Hippocampal formation (tissue), 2 donors: Measurements from ENCODE around the gene ATR.
"Not testable (repeated sequence)": the region's sequence is repeated elsewhere in the genome, so short reads cannot be mapped to it uniquely, and the experiment has no call there.

Experiments
- DNase-seq, 2 donors: peaks; one replicate each; lab custom pipeline; 2025; lab: John Stamatoyannopoulos, UW

ATR gene

DNA sequence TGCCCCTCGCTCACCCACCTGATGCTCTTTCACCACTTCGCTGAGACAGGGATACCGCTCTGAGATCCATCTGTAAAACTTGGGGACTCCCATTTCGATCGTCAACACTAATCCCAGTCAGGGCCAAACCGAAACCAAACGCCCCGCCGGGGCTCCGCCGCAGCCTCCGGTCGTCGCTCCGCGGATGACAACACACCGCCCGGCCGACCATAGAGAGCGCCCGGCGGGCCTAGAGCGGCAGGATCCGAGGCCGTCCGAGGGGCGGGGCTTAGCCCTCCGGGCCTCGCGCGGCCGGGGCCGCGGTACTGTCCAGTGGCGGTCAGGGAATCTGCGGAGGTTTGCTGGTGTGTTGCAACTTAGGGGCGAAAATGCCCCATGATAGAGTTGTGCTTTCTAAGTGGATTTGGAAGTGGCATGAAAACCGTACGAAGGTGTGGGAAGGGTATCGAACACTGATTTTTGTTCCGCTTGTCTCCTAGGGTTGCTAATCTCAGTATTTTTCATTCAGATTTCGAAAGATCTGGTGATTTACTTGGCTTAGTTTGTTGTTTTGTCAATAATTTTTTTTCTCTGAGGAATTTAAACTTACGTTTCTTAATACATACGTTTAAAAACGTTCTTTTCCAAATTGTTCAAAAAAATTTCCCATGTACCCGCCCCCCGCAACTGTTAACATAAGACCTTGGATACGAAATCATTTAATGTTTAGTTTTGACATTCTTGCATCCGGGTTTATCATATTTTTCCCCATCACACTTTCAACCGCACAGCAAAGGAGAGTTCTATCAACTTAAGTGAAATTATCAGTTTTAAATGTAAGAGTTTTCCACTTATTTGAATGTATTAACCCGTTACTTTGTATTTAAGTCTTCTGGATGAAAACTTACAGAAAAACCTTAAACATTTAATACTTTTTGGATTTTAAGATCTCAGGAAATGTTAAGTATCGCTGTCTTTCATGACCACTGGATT lies 130.4 kb downstream of the ATR start, which contains the start of gene XRN1:
TSS of gene XRN1 (minus strand) at position 186 of the 972 bp plus-strand sequence. CDS start at position 93, 93 bp downstream.
- peak; percentile 85 to 86 for DNase-seq

DNA sequence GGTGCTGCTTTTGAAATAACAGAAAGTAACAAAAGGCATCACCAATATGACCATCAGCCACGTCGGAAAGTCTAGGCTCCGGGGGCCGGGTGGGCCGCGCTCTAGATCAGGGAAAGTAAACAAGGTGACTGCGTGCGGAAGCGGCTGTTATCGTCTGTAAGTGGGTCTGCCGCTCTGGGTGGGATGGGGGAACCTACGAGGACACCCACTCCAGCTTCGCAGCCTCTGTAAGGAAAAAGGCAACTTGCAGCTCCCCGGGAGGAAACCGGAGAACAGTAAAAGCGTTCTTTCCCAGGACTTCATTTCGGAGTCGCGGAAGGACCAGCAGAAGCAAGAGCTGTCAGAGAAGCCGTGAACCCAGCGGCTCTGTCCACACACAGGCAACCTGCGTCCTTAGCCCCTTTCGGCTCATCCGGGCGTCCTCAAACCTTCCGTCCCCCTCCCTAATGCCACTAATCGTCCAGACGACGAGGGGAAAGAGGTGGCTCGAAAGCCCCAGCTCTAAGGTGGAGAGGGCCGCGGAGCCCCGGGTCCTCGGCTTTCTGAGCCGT lies 131.2 kb downstream of the ATR start:
- peak; percentile 41 to 49 for DNase-seq

DNA sequence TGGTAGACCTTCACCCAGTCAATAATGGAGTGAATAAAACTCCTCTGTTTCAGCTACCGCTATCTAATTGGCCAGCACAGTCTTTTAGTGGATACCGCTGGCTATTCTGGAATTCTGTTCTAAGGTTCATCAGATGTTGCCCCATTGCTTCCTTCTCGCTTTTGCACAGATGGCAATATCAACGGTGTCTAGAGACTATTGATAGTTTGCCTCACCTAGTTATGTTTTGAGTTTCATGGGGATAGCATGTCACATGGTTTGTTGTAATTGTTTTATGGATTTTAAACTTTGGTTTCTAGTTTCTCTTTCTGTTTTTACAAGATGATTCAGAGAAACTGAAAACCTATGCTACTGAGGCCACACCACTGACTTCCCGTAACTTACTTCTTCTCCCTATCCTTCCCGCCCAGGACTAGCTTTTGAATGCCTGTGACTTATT lies 132.7 kb downstream of the ATR start:
- DNase-seq = no peak

DNA sequence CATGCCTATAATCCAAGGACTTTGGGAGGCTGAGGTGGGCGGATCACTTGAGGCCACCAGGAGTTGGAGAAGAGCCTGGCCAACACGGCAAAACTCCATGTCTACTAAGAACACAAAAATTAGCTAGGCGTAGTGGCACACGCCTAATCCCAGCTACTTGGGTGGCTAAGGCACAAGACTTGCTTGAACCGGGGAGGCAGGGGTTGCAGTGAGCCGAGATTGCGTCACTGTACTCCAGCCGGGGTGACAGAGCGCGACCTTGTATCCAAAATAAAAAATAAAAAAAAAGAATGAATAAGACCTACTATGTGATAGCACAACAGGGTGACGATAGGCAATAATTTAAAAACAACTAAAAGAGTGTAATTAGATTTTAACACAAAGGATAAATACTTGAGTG lies 134.2 kb downstream of the ATR start:
- DNase-seq = no peak

DNA sequence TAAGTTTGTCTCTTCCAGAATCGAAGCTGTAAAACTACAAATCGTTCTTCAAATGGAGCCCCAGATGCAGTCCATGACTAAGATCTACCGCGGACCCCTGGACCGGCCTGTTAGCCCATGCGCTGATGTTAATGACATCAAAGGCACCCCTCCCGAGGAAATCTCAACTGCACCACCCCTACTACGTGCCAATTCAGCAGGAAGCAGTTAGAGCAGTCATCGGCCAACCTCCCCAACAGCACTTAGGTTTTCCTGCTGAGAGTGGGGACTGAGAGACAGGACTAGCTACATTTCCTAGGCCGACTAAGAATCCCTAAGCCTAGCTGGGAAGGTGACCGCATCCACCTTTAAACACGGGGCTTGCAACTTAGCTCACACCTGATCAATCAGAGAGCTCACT lies 135.5 kb downstream of the ATR start:
- DNase-seq = not testable (repeated sequence)

DNA sequence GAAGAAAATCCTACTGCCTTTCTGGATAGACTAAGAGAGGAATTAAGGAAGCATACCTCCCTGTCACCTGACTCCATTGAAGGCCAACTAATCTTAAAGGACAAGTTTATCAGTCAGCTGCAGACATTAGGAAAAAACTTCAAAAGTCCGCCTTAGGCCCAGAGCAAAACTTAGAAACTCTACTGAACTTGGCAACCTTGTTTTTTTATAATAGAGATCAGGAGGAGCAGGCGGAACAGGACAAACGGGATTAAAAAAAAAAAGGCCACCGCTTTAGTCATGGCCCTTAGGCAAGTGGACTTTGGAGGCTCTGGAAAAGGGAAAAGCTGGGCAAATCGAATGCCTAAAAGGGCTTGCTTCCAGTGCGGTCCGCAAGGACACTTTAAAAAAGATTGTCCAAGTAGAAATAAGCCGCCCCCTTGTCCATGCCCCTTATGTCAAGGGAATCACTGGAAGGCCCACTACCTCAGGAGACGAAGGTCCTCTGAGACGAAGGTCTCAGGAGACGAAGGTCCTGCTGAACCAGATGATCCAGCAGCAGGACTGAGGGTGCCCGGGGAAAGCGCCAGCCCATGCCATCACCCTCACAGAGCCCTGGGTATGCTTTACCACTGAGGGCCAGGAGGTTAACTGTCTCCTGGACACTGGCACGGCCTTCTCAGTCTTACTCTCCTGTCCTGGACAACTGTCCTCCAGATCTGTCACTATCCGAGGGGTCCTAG lies 138.9 kb downstream of the ATR start:
- not testable (repeated sequence) for DNase-seq

DNA sequence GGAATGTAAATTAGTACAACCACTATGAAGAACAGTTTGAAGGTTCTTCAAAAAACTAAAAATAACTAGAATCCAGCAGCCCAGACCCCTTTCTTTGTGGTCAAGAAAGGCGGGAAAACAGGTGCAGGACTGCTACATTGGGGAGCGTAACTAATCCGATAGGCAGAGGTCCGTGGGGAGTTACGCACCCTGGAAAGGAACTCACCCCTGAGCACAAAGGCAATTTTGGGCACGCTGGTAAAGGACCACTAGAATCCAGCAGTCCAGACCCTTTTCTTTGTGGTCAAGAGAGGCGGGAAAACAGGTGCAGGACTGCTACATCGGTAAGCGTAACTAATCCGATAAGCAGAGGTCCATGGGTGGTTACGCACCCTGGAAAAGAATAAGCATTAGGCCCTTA lies 140.4 kb downstream of the ATR start:
- not testable (repeated sequence) for DNase-seq

DNA sequence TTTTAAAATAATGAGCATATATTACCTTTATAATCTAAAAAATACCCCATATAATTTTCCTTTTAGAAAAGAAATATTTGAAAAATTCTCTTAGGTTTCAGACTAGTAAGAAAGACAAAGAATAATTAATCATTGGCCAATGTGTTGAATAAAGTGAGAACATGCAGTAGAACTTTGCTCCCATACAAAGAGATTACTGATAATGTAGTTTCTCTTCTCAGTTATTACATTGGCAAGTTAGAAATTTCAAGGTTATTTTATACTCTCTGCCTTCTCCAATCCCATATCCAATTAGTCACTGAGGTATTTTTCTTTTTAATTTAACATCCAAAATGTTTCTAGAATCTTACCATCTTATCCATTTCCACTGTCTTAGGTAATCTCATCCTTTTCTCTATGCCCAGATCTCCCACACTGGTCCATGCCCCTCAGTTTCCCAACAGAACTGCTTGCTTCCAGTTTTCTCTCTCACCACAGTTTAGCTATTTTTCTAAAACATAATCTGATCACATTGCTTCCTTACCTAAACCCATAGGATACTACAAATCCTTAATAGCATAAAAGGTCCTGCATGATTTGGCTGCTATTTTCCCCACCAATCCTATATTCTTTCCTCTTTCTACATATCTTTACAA lies 141.5 kb downstream of the ATR start:
- no peak for DNase-seq

DNA sequence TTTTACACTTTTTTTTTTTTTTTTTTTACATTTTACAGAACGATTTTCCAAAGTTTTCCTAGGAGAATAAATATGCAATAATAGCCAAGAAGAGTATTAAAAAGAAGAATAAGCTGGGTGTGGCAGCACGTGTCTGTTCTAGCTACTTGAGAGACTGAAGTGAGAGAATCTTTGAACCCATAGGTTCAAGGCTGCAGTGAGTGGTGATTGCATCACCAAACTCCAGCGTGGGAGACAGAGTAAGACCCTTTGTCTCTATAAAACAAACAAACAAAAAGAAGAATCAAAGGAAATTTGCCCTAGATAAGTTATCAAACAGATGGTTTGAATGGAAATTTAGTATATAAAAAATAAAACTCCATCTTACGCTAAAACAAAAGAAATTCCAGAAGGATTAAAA lies 144.0 kb downstream of the ATR start:
- DNase-seq = no peak

DNA sequence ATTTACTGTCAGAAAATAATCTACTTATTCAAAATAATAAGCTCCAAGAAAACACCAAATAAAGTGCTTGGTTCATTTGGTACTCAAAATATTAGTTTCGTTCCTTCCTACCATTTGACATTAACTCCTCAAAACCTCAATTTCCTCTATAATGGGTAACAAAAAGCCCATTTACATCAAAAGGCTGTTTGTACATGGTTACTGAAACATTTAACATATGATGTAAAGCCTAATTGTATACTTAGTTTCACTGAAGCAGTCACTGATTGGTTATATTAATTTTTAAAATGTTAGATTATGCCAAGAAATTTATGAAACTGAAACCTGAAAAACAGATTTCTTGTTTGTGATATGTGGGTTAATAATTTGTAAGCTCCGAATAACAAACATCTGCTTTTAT lies 145.4 kb downstream of the ATR start:
- DNase-seq = no peak

DNA sequence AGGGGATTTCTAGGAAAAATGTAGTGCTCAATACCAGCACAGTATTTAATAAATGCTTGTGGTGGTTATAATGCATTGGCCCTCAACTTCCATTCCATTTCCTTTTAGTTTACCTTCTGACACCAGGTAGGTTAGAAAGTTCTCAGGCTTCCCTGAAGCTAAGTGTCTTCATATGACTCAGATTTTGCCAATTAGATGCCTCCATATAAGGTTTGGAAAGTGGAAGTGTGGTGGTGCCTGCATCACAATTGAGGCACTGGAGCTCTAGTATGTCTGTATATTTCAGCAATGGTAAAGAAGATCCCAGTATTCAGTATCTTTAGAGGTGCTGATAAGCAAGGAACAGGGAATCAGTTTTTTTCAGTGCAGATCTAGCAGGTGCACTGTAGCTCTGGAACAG lies 149.0 kb downstream of the ATR start:
- no peak for DNase-seq

DNA sequence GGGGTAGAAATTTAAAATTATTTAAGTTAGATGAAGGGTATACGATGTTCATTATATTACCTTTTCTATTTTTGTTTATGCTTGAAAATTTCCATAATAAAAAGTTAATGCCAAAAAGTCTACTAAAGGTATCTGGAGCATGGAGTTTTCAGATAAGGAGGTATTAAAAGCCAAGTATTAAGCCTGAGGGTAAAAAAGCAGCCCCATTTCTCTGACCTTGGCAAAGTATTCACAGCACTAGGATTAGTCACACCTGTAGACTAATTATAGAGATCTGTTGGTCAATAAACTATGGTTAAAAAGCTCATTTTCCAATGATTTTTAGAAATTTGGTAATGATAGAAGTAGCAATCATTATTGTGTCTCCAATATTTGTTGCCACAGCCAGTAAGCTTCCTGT lies 153.8 kb downstream of the ATR start:
- no peak for DNase-seq

DNA sequence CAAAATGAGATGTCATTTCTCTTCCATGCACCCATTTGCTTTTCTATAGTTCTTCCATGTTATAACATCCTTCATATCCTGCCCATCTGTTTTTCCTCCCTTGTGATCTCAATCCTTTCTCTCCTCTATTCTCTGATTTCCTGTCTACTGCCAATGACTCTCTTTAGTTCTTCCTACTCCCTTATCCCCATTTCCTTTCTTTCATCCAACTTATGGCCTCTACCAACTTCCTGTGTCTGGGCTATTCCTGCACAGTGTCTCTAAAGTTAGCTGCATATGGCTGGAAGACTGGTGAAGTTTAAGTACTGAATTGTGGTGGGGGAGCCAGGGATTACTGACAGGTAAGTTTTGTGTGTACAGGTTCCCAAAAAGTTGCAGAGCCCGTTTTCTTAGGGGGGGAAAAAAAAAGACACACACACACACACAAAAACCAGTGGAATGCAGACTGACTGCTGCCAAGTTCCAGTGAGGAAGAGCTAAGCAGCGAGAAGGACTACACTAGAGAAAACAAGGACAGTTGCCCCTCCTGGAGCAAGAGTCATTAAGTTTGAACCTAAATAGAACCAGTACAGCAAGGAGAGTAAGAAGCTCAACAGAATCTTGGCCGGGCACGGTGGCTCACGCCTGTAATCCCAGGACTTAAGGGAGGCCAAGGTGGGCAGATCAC lies 159.5 kb downstream of the ATR start:
- DNase-seq = no peak

DNA sequence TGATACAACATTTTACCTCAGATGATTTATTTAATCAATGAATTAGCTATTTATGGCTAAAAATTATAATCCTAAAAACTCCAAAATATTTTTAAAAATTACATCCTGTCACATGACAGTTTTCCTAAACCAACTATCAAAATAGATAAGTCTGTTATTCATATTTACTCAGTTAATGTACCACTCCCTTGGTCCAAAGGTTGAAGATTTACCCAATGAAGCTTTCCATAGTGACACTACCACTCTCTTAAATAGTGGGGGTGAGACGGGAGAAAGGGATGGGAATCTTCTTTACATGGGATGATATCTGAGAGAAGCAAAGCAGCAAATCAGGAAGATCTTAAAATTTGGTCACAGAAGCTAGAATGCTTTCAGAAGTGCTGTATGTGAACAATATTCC lies 161.2 kb downstream of the ATR start:
- DNase-seq = no peak

DNA sequence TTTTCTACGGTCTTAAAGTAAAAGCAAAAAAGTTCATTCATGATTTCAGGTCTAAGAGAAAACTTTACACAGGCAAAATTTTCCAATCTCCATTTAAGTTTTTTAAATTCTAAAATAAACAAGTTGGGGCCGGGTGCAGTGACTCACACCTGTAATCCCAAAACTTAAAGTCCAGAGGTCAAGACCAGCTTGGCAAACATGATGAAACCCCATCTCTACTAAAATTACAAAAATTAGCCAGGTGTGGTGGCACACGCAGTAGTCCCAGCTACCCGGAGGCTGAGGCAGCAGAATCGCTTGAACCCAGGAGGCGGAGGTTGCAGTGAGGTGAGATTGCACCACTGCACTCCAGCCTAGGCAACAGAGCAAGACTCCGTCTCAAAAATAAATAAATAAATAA lies 178.0 kb downstream of the ATR start:
- DNase-seq = not testable (repeated sequence)
